Mononuclear cell (primary cell): Measurements from ENCODE around the gene FGFRL1. TPM values are rescaled to one million over a fixed set of nuclear protein-coding genes. Genes with fewer than 3 reads are reported as not detected.

Source experiments
- H3K27me3 ChIP-seq: 2 replicates; pipeline ENCODE4 v1.6.0; 2011; ENCODE audit warnings: low read length, control low read depth; ENCODE audit not compliant: insufficient read depth
- H3K4me1 ChIP-seq: 2 replicates; pipeline ENCODE4 v1.5.1; 2011; ENCODE audit warnings: mild to moderate bottlenecking, low read length, control low read depth; ENCODE audit not compliant: insufficient read depth
- H3K4me3 ChIP-seq: 2 replicates; pipeline ENCODE4 v1.5.1; 2011; ENCODE audit warnings: mild to moderate bottlenecking, low read length, moderate library complexity
- H3K9me3 ChIP-seq: 2 replicates; pipeline ENCODE4 v1.5.1; 2011; ENCODE audit warnings: low read depth, mild to moderate bottlenecking, control low read depth, low read length
- total RNA-seq: library from RNA; depleted of rRNA; stranded (reverse); fragments of >200 nt; gene quantifications from one replicate; pipeline ENCODE4 v1.2.3, GENCODE V29; 2012

Gene FGFRL1, protein sequence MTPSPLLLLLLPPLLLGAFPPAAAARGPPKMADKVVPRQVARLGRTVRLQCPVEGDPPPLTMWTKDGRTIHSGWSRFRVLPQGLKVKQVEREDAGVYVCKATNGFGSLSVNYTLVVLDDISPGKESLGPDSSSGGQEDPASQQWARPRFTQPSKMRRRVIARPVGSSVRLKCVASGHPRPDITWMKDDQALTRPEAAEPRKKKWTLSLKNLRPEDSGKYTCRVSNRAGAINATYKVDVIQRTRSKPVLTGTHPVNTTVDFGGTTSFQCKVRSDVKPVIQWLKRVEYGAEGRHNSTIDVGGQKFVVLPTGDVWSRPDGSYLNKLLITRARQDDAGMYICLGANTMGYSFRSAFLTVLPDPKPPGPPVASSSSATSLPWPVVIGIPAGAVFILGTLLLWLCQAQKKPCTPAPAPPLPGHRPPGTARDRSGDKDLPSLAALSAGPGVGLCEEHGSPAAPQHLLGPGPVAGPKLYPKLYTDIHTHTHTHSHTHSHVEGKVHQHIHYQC
- 5.8 TPM for total RNA-seq

DNA sequence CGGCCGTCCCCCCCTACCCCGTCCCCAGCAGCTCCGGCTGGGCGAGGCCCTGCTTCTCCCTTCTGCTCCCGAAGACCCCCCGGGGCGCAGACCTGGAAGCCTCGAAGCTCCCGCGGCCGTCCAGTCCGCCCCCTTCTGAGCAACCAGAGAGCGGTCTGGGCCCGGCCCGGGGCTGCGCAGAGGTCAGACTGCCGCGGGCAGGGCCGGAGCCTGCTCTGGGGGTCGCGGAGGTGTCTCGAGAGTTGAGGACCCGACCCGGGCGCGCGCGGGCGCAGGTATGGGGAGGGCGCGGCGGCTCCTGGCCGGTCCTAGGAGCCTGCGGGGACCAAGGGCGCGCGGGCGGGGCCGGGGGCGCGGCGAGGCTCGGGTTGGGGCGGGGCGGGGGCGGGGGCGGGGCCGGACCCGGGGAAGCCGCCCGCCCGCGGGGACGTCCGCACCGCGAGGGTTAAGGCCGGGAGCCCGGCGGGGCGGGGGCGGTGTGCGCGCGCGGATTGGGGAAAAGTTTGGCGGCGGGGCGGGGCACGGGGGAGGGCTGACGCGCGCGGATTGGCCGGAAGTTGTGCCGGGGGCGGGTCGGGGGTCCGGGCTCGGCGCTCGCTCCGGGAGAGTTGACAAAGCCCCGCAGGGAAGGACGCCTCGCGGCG lies at the start of gene FGFRL1:
Gene FGFRL1 (plus strand): TSS at position 605 of the 644 bp plus-strand sequence. CDS start 860 bp downstream, outside the sequence.
- Histone ChIP-seq H3K4me1 (peaks cover 32% of the 10 kb centered on the region), H3K27me3 (peaks cover 20% of the 10 kb centered on the region), H3K4me3 (peak within 1 kb of the TSS; percentile 58), H3K9me3 (no peaks in the 10 kb centered on the region)

DNA sequence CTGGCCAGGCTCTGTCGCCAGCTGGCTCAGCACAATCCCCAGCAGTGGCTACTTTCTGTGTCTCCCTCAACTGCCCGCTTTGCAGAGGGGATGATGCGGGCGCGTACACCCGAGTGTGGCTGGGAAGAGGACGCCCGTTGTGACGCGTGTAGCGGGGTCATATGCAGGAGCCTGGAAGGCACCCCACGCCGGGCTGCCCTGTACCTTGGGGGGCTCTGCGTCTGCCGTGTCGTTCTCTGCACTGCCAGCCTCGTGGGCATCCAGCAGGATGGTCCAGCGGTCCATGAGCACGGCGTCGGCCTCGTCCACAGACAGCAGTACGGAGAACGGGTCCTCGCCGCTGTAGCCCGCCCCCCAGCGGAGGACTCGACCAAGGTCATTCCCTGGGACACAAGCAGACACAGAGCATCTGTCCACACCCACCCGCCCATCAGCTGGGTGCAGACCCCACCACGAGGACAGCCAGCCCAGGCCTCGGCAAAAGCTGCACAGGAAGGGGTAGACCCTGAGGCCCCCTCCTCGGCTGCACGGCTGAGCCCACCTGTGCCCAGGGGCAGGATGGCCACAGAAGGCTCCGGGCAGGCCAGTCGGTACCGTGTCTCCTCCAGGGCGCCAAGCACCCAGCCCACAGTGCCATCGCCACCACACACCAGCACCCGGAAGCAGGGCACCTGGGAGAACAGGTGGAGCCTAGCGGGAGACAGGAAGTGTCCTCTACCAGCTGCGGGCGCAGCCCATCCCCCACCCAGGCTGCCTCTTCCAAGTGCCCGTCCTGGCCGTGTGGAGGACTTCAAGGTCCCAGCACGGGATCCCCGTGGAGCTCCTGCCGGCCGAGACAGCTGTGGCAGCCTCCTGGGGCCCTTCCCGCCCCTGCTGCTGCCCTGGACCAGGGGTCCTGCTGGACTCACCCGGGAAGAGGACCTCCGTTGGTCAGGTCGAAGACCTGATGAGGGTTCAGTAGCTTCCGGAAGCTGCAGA lies 48.9 kb upstream of the FGFRL1 start:
- Histone ChIP-seq H3K27me3 (no peaks in the 10 kb centered on the region), H3K4me3 (no peak overlapping the region), H3K4me1 (no peaks in the 10 kb centered on the region), H3K9me3 (no peaks in the 10 kb centered on the region)

DNA sequence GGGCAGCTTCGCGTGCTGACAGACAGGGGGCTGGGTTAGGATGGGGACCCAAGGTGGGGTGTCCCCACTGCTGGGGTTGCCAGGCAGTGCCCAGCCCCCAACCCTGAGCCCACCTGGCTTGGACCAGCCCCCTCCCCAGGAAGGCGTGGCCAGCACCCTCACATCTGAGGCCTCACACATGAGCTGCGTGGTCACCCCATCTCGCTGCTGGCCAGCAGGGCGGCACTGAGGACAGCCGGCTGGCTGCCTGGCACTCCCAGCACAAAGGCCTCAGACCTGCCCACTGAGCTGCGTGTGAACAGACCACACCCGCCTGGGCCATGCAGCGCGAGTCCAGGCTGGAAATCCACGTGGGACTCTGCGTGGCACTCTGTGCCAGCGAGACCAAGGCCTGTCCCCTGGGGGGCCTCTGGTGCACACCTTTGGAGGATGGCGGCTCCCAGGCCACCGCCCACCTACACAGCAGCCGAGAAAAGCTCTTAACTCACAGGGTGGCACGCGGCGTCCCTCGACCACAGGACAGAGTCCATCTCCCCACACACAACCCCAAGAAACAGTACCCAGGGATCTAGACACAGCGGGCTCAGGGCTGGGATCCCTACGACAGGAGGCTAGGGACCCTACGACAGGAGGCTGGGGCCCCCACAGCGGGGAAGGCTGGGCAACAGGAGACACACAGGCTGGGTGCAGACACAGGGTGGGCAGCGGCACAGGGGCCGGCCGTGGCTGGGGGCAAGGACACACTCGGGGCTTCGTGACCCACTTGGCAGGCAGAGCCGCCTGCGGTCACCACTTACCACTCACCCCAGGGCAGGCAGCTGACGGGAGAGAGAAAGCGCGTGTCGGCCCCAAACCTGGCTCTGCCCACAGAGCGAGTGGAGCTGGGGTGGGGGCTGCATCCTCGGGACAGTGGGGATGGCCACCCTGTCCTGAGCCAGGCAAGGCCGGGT lies 47.9 kb upstream of the FGFRL1 start:
- no peaks in the 10 kb centered on the region for H3K9me3 ChIP-seq
- H3K4me1 ChIP-seq, result peaks cover 4% of the 10 kb centered on the region
- no peak overlapping the region for H3K4me3 ChIP-seq
- no peaks in the 10 kb centered on the region for H3K27me3 ChIP-seq

DNA sequence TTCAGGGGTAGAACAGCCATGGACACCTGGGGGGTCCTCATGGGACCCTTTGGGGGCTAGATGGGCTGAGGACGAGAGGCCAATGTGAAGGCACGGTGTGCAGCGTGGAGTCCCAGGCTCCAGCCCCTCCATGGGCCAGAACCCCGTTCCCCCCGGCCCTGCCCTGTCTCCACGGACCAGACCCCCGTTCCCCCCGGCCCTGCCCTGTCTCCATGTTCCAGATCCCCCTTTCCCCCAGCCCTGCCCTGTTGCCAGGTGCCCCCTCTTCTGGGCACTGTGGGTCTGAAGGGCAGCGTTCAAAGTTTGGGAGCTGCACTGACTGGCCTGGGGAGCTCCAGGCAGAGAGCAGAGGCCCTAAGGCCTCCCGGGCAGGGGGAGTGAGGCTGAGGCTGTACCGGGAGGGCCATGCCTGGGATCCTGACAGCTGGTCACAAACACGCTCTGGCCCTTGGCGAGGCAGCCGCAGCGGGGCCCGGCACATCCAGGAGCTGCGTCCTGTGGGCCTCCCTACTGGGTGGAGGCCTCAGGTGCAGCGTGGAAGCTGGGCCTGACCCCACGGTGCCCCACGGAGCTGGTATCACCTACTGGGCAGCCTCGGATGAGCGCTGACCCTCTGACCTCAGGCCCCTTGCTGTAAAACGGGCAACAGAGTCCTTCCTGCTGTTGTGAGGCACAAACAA lies 46.9 kb upstream of the FGFRL1 start:
- Histone ChIP-seq H3K4me3 (no peak overlapping the region), H3K4me1 (peaks cover 5% of the 10 kb centered on the region), H3K9me3 (no peaks in the 10 kb centered on the region), H3K27me3 (no peaks in the 10 kb centered on the region)

DNA sequence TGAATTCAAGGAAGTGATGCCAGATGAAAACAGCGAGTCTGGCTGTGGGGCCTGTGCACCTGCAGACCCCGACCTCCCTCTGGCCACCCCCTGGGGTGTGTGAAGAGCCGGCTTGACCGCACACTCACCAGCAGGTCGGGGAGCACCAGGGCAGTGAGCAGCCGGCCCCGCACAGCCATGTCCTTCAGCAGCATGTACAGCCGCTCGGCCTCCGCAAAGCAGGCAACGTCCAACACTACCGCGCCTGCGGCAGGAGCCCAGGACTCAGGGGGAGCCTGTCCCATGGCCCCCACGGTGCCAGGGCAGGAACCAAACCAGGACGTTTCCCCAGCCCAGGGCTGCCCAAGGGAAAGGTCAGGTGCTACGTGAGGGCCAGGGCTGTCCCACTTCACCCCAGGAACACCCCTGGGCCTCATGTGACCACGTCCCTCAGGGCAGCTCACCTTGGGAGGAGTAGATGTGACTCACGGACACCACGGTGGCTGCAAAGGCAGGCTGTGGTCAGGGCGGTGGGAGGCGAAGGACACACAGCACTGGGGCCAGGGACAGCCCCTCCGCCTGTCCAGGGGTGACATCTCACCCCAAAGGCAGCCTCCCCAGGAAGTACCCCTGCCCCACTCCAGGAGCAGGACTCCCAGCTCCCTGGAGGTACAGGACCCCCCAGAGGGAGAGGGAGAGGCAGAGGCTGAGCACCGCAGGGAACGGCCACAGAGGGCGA lies 46.2 kb upstream of the FGFRL1 start:
- H3K9me3 ChIP-seq, result no peaks in the 10 kb centered on the region
- H3K27me3 ChIP-seq, result no peaks in the 10 kb centered on the region
- H3K4me3 ChIP-seq, result no peak overlapping the region
- peaks cover 10% of the 10 kb centered on the region for H3K4me1 ChIP-seq

DNA sequence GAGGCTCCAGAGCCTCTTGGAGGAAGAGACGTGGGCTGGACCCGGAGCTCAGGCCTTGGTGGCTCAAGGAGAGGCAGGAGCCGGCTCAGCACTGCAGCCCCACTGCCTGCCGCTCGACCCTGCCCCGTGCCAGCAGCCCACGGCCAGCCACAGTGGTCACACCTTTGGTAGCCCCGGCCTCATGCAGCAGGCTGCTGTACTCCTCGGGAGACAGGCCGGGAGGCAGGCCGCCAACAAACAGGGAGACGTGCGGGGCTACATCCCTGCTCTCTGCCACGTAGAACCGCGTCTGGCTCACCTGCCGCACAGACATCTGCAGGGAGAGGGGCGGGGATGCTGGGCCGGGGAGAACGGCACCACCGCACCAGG lies 45.7 kb upstream of the FGFRL1 start:
- Histone ChIP-seq H3K4me3 (no peak overlapping the region), H3K4me1 (peaks cover 16% of the 10 kb centered on the region), H3K9me3 (no peaks in the 10 kb centered on the region), H3K27me3 (no peaks in the 10 kb centered on the region)

DNA sequence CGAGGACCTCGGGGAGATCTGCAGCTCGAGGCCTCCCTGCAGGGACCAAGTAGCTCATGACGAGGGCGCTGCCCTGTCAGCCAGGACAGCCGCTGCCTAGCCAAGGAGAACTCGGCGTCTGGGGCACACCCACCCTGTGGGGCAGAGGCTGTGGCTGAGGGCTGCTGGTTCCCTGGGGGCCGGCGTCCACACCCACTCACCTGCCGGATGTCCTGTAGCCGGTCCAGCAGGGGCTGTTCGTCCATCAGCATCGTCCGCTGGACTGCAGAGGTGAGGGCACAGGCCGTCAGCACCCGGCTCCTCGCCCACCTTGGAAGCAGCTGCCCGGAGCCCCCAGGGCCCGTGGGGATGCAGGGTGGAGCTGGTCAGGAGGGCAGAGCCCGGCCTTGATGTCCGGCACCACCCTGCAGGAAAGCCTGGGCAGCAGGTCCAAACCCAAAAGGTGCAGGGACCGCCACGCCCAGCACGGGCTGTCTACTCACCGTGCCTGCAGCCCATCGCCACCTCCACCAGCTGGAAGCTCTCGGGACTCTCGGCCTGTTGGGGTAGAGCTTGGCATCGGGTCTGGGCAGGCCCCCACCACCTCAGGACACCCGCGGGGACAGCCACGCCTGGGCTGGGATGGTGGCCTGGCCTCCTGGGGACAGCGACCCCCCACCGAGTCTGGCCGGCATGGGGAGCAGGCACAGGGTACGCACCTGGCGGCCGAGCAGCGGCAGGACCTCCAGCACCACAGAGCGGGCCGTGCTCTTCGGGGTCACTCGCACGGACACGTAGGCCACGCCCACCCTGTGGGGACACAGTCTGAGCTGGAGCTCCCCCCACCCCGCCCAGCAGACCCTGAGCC lies 44.9 kb upstream of the FGFRL1 start:
- no peak overlapping the region for H3K4me3 ChIP-seq
- peaks cover 23% of the 10 kb centered on the region for H3K4me1 ChIP-seq
- H3K27me3 ChIP-seq, result no peaks in the 10 kb centered on the region
- no peaks in the 10 kb centered on the region for H3K9me3 ChIP-seq

DNA sequence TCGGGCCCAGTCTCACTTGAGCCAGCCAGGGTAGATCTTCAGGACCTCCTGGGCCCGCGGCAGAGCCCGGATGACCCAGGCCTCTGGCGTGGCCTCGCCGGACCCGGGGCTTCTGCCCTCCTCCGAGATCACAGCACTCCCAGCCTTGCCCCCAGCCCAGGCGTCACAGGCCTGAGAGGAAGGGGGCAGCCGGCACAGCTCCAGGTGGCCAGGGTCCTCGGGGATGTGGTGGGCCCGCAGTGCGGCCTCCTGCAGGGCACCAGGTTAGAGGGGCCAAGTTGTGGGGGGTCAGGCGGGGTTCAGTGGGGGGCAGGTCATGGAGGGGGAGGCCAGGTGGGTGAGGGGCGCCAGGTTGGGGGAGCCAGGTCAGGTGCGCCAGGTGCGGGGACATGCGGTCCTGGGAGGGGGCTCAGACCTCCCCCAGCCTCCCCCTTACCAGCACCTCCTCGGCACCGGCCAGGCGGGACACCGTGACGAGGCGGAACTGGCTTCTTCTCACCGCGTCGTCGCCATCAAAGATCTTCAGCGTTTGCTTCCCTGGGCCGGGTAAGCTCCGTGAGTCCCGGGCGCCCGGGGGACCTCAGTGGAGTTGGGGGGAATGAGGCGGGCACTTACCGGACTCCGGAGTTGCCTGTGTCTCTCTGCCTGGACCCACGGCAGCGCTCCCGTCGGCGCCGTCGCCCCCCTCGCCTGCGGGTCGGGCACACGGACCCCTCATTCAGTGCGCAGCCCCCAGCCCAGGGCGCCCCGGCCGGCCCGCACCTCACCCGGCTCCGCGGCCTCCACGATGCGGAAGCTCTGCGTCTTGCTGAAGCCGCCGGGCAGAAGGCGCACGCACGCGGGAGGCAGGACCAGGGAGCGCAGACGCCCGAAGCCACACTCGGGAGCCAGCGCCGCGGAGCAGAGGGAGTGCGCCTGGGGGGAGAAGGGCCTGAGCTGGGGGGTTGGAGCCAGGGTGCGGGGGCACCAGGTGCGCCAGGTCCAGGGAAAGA lies 44.0 kb upstream of the FGFRL1 start:
- no peaks in the 10 kb centered on the region for H3K9me3 ChIP-seq
- H3K4me3 ChIP-seq, result no peak overlapping the region
- no peaks in the 10 kb centered on the region for H3K27me3 ChIP-seq
- H3K4me1 ChIP-seq, result peaks cover 32% of the 10 kb centered on the region

DNA sequence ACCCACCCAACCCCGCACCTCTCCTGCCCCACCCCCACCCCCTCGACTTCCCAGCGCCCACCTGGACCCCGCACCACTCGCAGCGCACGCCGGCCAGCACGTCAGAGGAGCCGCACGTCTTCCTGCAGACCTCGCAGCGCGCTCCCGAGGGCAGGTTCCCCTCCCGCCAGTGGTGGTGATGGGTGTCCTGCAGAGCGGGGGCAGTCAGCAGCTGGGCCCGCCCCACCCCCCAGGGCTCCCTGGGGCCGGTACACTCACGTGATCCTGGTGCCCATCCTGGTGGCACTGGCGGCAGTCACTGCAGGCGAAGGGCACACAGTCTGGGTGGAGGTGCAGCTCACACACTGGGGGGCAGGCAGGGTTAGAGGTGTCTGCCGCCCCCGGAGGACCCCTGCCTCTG lies 43.2 kb upstream of the FGFRL1 start:
- H3K4me3 ChIP-seq, result no peak overlapping the region
- no peaks in the 10 kb centered on the region for H3K9me3 ChIP-seq
- H3K4me1 ChIP-seq, result peaks cover 37% of the 10 kb centered on the region

DNA sequence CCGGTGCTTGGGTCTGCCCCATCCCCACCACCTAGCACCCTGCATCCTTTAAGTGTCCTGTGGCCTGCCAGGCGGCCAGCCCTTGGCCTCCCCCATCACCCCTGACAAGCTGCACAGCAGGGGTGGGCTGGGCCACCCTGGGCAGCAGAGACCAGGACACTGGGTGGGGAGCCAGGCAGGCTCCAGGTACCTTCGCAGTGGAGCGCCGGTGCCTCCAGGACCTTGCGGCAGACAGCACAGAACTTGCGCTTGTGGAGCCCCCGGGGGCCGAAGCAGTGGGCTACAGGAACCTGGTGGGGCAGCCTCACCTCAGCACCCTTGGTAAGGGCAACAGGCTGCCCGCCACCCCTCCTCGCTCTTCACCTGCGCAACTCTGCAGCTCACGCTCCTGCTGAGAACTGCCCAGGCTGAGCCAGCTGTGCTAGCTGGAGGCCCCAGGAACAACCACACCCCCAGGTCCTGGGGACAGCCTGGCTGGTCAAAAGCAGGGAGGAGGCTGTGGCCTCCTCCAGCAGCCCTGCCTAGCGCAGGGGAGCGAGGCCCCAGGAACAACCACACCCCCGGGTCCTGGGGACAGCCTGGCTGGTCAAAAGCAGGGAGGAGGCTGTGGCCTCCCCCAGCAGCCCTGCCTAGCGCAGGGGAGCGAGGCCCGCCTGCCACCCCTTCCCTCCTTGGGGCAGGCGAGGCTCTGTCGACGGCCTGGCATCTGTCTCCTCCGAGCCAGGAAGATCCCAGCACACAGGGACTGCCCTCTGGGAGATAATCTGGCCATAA lies 42.6 kb upstream of the FGFRL1 start:
- Histone ChIP-seq H3K4me3 (no peak overlapping the region), H3K27me3 (no peaks in the 10 kb centered on the region), H3K9me3 (no peaks in the 10 kb centered on the region), H3K4me1 (peaks cover 39% of the 10 kb centered on the region)

More for the DNA sequence above, 43.2 kb upstream of the FGFRL1 start:
- H3K27me3 ChIP-seq, result no peaks in the 10 kb centered on the region
